Activated CD8-positive, alpha-beta memory T cell treated with anti-CD3 and anti-CD28 coated beads, Interleukin-2, amount 10 ng/mL, durations not matched to agents 7 days and 5 days (primary cell): ENCODE results near the gene IRF2BP2. TPM values are rescaled to one million over a fixed set of nuclear protein-coding genes. Genes with fewer than 3 reads are reported as not detected.

Source experiments
- ATAC-seq: fragments of 150-1000 bp; cut with Tn5 transposase; one replicate; pipeline ENCODE4 v1.10.0; 2021; ENCODE audit warnings: moderate library complexity
- CTCF ChIA-PET: fragments of 350-600 bp; sonication (Branson Sonifier 250); formaldehyde crosslinking; loops from one replicate; lab custom pipeline; 2021; ENCODE audit warnings: antibody characterized with exemption; lab: Charles Lee
- DNase-seq: peaks from one replicate; pipeline ENCODE4 v3.0.0-alpha.2; 2020
- H3K27ac Mint-ChIP-seq: one replicate; pipeline ENCODE4 v1.8.0; 2021; ENCODE audit warnings: mild to moderate bottlenecking, mixed read lengths
- H3K27me3 Mint-ChIP-seq: one replicate; pipeline ENCODE4 v1.8.0; 2021; ENCODE audit warnings: mixed read lengths
- H3K36me3 Mint-ChIP-seq: one replicate; pipeline ENCODE4 v1.8.0; 2021; ENCODE audit warnings: mild to moderate bottlenecking, mixed read lengths
- H3K4me1 Mint-ChIP-seq: one replicate; pipeline ENCODE4 v1.8.0; 2021; ENCODE audit warnings: mixed read lengths
- H3K4me3 Mint-ChIP-seq: one replicate; pipeline ENCODE4 v1.8.0; 2021; ENCODE audit warnings: mild to moderate bottlenecking, moderate library complexity, mixed read lengths
- H3K9me3 Mint-ChIP-seq: one replicate; pipeline ENCODE4 v1.8.0; 2022; ENCODE audit warnings: low read depth, mixed read lengths
- total RNA-seq, 2 experiments: library from RNA; stranded (reverse); gene quantifications; one replicate each; pipeline ENCODE4 v1.2.3, GENCODE V29; 2021

IRF2BP2 gene
- total RNA-seq, 2 experiments from 2014 or later, result 81.1 to 103 TPM

GRCh38 chr1:234606784-234607108, 3.2 kb downstream of the IRF2BP2 start:
- Mint-ChIP-seq H3K4me3 (peak overlapping the region; percentile 83), H3K27me3 (no peaks in the 10 kb centered on the region), H3K9me3 (no peaks in the 10 kb centered on the region), H3K36me3 (peaks cover 51% of the 10 kb centered on the region), H3K4me1 (peaks cover 49% of the 10 kb centered on the region), H3K27ac (peak overlapping the region; percentile 98)
- no peak for DNase-seq
- CTCF ChIA-PET, result interaction anchor here (0.7 to 1.0 kb wide), 2 partner anchors 61 to 119 kb away, joined by 3 to 4 read pairs; no protein-coding TSS in a partner anchor
- no peak for ATAC-seq

DNA sequence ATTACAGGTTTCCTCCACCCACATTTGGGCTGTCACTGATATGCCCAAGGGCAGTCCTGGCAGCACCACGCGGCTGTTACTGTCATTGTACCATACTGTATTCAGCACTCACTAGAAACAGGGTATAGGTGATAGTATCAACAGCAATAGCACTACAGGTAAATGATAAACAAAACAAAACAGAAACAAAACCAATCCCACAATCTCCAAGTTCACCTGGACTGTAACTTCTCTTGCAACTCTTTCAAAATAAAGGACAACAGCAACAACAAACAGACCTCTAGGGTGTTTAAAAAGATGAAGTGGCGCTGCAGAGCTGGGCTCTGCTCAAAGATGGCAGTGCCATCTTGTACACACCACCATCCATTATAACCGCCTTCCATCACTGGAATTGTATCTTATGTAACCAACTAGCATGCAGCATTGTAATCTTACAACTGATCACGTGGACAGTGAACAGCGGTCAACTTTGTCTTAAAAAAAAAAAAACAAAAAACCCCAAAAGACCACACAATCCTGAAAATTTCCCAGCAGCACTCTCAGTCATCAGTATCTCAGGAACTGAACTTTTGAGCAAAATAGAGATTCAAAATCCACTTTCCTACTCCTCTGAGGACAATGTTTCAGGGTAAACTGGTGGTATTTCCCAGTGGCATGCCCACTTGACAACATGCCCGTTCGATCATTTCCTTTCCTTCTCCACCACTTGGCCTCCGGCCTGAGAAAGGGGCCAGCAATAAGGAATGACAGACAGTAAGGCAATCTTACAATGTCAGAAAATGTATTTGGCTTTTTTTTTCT, 3.8 kb downstream of the IRF2BP2 start:
- Mint-ChIP-seq H3K36me3 (peaks cover 51% of the 10 kb centered on the region), H3K9me3 (no peaks in the 10 kb centered on the region), H3K27ac (peak overlapping the region; percentile 98), H3K4me1 (peaks cover 49% of the 10 kb centered on the region), H3K27me3 (no peaks in the 10 kb centered on the region), H3K4me3 (peak overlapping the region; percentile 83)
- CTCF ChIA-PET, result interaction anchor here (0.7 to 2.5 kb wide), 4 partner anchors 60 to 477 kb away, joined by 3 to 12 read pairs (median 6); no protein-coding TSS in a partner anchor
- ATAC-seq (no peak), DNase-seq (peak; percentile 59)

GRCh38 chr1:234605399-234605982, 4.5 kb downstream of the IRF2BP2 start:
- Mint-ChIP-seq H3K9me3 (no peaks in the 10 kb centered on the region), H3K27me3 (no peaks in the 10 kb centered on the region), H3K4me1 (peaks cover 55% of the 10 kb centered on the region), H3K27ac (peak overlapping the region; percentile 98), H3K4me3 (peak overlapping the region; percentile 83), H3K36me3 (peaks cover 51% of the 10 kb centered on the region)
- ATAC-seq, result no peak
- CTCF ChIA-PET, result interaction anchor here (0.9 to 2.5 kb wide), 5 partner anchors 105 to 478 kb away, joined by 3 to 12 read pairs (median 8); no protein-coding TSS in a partner anchor
- no peak for DNase-seq

GRCh38 chr1:234604495-234605398, 5.2 kb downstream of the IRF2BP2 start:
- DNase-seq (no peak), ATAC-seq (no peak)
- Mint-ChIP-seq H3K9me3 (no peaks in the 10 kb centered on the region), H3K36me3 (peaks cover 48% of the 10 kb centered on the region), H3K4me1 (peaks cover 56% of the 10 kb centered on the region), H3K27ac (peak overlapping the region; percentile 98), H3K27me3 (no peaks in the 10 kb centered on the region), H3K4me3 (peak overlapping the region; percentile 83)
- CTCF ChIA-PET, result interaction anchor here (0.5 to 2.5 kb wide), 10 partner anchors 8 to 479 kb away, joined by 3 to 12 read pairs (median 4); no protein-coding TSS in a partner anchor

- peak overlapping the region; percentile 86 for H3K27ac Mint-ChIP-seq
- no peaks in the 10 kb centered on the region for H3K9me3 Mint-ChIP-seq
- H3K4me1 Mint-ChIP-seq, result peaks cover 67% of the 10 kb centered on the region
- ATAC-seq (no peak), DNase-seq (no peak)
- peaks cover 48% of the 10 kb centered on the region for H3K36me3 Mint-ChIP-seq
- CTCF ChIA-PET, result interaction anchor here (1.0 to 2.5 kb wide), 7 partner anchors 9 to 502 kb away, joined by 3 to 12 read pairs (median 5); no protein-coding TSS in a partner anchor
- no peaks in the 10 kb centered on the region for H3K27me3 Mint-ChIP-seq
- H3K4me3 Mint-ChIP-seq, result peak overlapping the region; percentile 83
These were observed 6.5 kb downstream of the IRF2BP2 start for GRCh38 chr1:234603221-234604204.

- DNase-seq (peak; percentile 50), ATAC-seq (no peak)
- H3K4me3 Mint-ChIP-seq, result peak overlapping the region; percentile 59
- H3K4me1 Mint-ChIP-seq, result peaks cover 69% of the 10 kb centered on the region
- no peaks in the 10 kb centered on the region for H3K9me3 Mint-ChIP-seq
- CTCF ChIA-PET, result interaction anchor here (1.0 to 5.3 kb wide), 6 partner anchors 9 to 503 kb away, joined by 3 to 41 read pairs (median 6); partner anchors contain the start of gene IRF2BP2
- H3K27ac Mint-ChIP-seq, result peak overlapping the region; percentile 86
- H3K27me3 Mint-ChIP-seq, result no peaks in the 10 kb centered on the region
- peaks cover 40% of the 10 kb centered on the region for H3K36me3 Mint-ChIP-seq
These were observed 7.4 kb downstream of the IRF2BP2 start for GRCh38 chr1:234602334-234603220.

- DNase-seq (no peak), ATAC-seq (peak; percentile 13)
- Mint-ChIP-seq H3K4me3 (peak overlapping the region; percentile 73), H3K27me3 (no peaks in the 10 kb centered on the region), H3K4me1 (peaks cover 66% of the 10 kb centered on the region), H3K27ac (peak overlapping the region; percentile 94), H3K9me3 (peaks cover 2% of the 10 kb centered on the region), H3K36me3 (peaks cover 32% of the 10 kb centered on the region)
- CTCF ChIA-PET, result interaction anchor here (0.7 to 5.3 kb wide), 9 partner anchors 10 to 492 kb away, joined by 3 to 41 read pairs (median 5); partner anchors contain the start of gene IRF2BP2
These were observed 8.5 kb downstream of the IRF2BP2 start for GRCh38 chr1:234601301-234602017.

DNA sequence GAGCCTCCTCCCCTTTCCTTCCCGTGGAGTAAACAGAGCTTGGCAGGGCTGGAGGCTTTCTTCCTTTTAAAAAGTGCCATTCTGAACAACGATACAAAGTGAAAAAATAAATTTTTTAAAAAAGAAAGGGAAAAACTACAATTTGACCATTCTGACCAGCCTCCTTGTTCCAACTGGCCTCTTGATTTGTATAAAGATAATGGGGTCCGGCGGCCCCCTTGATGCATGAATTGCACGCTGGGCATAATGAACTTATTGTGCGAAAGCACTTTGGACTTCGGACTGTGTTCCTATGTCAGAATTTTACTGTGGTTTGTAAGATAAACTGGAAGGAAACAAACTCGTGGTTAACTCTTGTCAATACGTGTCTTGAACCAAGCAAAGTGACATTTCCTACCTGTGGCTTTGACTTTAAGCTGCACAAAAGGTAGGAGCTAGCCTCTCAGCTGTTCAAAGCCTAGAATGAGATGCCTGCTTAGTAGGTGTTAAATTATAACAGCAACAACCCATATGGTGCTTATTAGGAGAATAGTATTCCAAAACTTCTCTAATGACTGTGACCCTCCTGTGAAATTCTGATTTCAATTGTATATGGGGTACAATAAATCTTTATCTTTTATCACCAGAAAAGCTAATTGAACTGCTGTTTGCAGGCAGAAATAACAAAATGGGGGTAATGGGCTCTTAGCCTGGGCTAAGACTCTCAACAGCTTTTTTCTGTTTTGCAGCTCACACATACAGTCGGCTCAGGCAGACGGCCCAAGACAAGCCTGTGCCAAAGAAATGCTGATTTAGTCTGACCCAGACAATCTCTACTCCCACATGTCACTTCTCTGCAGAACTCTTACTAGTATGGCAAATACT, 9.3 kb downstream of the IRF2BP2 start:
- DNase-seq (peak; percentile 47), ATAC-seq (peak; percentile 24)
- H3K4me3 Mint-ChIP-seq, result peak overlapping the region; percentile 73
- CTCF ChIA-PET, result interaction anchor here (1.0 to 5.3 kb wide), 9 partner anchors 11 to 493 kb away, joined by 3 to 41 read pairs (median 5); partner anchors contain the start of gene IRF2BP2
- H3K9me3 Mint-ChIP-seq, result peaks cover 2% of the 10 kb centered on the region
- H3K36me3 Mint-ChIP-seq, result peaks cover 29% of the 10 kb centered on the region
- H3K27ac Mint-ChIP-seq, result peak overlapping the region; percentile 94
- no peaks in the 10 kb centered on the region for H3K27me3 Mint-ChIP-seq
- peaks cover 60% of the 10 kb centered on the region for H3K4me1 Mint-ChIP-seq

- H3K9me3 Mint-ChIP-seq, result peaks cover 2% of the 10 kb centered on the region
- CTCF ChIA-PET, result interaction anchor here (1.0 to 5.3 kb wide), 11 partner anchors 12 to 484 kb away, joined by 3 to 41 read pairs (median 7); partner anchors contain the start of gene IRF2BP2
- ATAC-seq (peak; percentile 81), DNase-seq (peak; percentile 84)
- H3K36me3 Mint-ChIP-seq, result peaks cover 22% of the 10 kb centered on the region
- peak overlapping the region; percentile 94 for H3K27ac Mint-ChIP-seq
- H3K4me1 Mint-ChIP-seq, result peaks cover 55% of the 10 kb centered on the region
- H3K4me3 Mint-ChIP-seq, result peak overlapping the region; percentile 85
- H3K27me3 Mint-ChIP-seq, result no peaks in the 10 kb centered on the region
These were observed 10.2 kb downstream of the IRF2BP2 start for GRCh38 chr1:234599617-234600417.
